GM12892 (cell line): ENCODE data around the gene CD37.

Source experiments
- POLR2A ChIP-seq: IDR thresholded peaks from 2 replicates; pipeline ENCODE4 v1.6.1; 2011; ENCODE audit warnings: low read depth, low read length, control low read depth
- POLR2AphosphoS5 ChIP-seq: IDR thresholded peaks from 2 replicates; pipeline ENCODE4 v1.6.1; 2011; ENCODE audit warnings: low read depth, low read length, control low read depth
- TAF1 ChIP-seq: IDR thresholded peaks from 2 replicates; pipeline ENCODE4 v1.6.1; 2011; ENCODE audit warnings: low read depth, mild to moderate bottlenecking, control low read depth, low read length, borderline replicate concordance

- TF ChIP-seq POLR2AphosphoS5 (no peak), TAF1 (no peak), POLR2A (no peak)
Measured at GRCh38 chr19:49301165-49301865, 33.9 kb upstream of the CD37 start.
